Right atrium auricular region (tissue), 2 donors: ENCODE measurements around the gene PELI1. TPM values are rescaled to one million over a fixed set of nuclear protein-coding genes. Genes with fewer than 3 reads are reported as not detected.

Experiments
- DNase-seq: peaks from one replicate; pipeline ENCODE4 v3.0.0-alpha.2; 2019; ENCODE audit warnings: low spot score
- H3K27ac ChIP-seq, 2 donors: fragments of 200-600 bp; sonication (generic); 1 replicate in 1 of 2; 2 replicates in 1 of 2; pipeline ENCODE4 v1.5.1; 2016 to 2019
- H3K27me3 ChIP-seq, 2 donors: fragments of 200-600 bp; sonication (generic); one replicate each; pipeline versions ENCODE4 v1.5.1 to v1.6.0; 2017 to 2019
- H3K36me3 ChIP-seq: fragments of 200-600 bp; sonication (generic); one replicate; pipeline ENCODE4 v1.5.1; 2016
- H3K4me1 ChIP-seq, 2 donors: fragments of 200-600 bp; sonication (generic); one replicate each; pipeline versions ENCODE4 v1.5.1 to v1.6.0; 2017 to 2019
- H3K4me3 ChIP-seq, 2 donors: fragments of 200-600 bp; sonication (generic); 1 replicate in 1 of 2; 2 replicates in 1 of 2; pipeline ENCODE4 v1.5.1; 2017 to 2019; ENCODE audit warnings: mild to moderate bottlenecking in 1 of 2, moderate library complexity in 1 of 2
- H3K9me3 ChIP-seq, 2 donors: fragments of 200-600 bp; sonication (generic); one replicate each; pipeline ENCODE4 v1.5.1; 2019
- CTCF ChIP-seq, 2 donors: fragments of 200-600 bp; sonication (generic); IDR thresholded peaks; one replicate each; pipeline ENCODE4 v1.5.1; 2019; ENCODE audit warnings: antibody characterized with exemption in 2 of 2
- total RNA-seq, 2 donors: library from RNA; depleted of rRNA; stranded (reverse); fragments of >200 nt; gene quantifications; one replicate each; pipeline ENCODE4 v1.1.0, GENCODE V29; 2016

Gene PELI1
- total RNA-seq, 2 donors from 2014 or later, result 10.3 to 10.9 TPM

GRCh38 chr2:64067326-64067725 is 76.9 kb downstream of the PELI1 start:
- no peak for DNase-seq
- Histone ChIP-seq H3K9me3 (no peaks in the 10 kb centered on the region), H3K36me3 (no peaks in the 10 kb centered on the region), H3K4me1 (peaks cover 0 to 16% of the 10 kb centered on the region in 2 donors), H3K27ac (no peak overlapping the region), H3K27me3 (no peaks in the 10 kb centered on the region), H3K4me3 (no peak overlapping the region)
- no peak for TF ChIP-seq CTCF (IDR thresholded peaks at IDR 0.05)

GRCh38 chr2:64065516-64065915 is 78.7 kb downstream of the PELI1 start:
- no peak for DNase-seq
- Histone ChIP-seq H3K4me1 (peaks cover 0 to 16% of the 10 kb centered on the region in 2 donors), H3K27me3 (no peaks in the 10 kb centered on the region), H3K27ac (peak overlapping the region in 1 of 2 donors; percentile 53), H3K9me3 (no peaks in the 10 kb centered on the region), H3K4me3 (no peak overlapping the region), H3K36me3 (no peaks in the 10 kb centered on the region)
- no peak for TF ChIP-seq CTCF (IDR thresholded peaks at IDR 0.05)

GRCh38 chr2:64063924-64064331 is 80.3 kb downstream of the PELI1 start:
- Histone ChIP-seq H3K9me3 (no peaks in the 10 kb centered on the region), H3K27ac (peak overlapping the region; percentile 53 to 60), H3K4me3 (no peak overlapping the region), H3K27me3 (no peaks in the 10 kb centered on the region), H3K4me1 (peaks cover 0 to 16% of the 10 kb centered on the region in 2 donors), H3K36me3 (no peaks in the 10 kb centered on the region)
- TF ChIP-seq CTCF (IDR thresholded peaks at IDR 0.05), result no peak
- no peak for DNase-seq

GRCh38 chr2:64063454-64063853 is 80.8 kb downstream of the PELI1 start:
- H3K4me3 ChIP-seq, result no peak overlapping the region
- no peak for DNase-seq
- no peaks in the 10 kb centered on the region for H3K27me3 ChIP-seq
- H3K4me1 ChIP-seq, result peaks cover 0 to 16% of the 10 kb centered on the region in 2 donors
- H3K27ac ChIP-seq, result peak overlapping the region; percentile 53 to 60
- no peaks in the 10 kb centered on the region for H3K36me3 ChIP-seq
- H3K9me3 ChIP-seq, result no peaks in the 10 kb centered on the region
- no peak for TF ChIP-seq CTCF (IDR thresholded peaks at IDR 0.05)

- Histone ChIP-seq H3K9me3 (no peaks in the 10 kb centered on the region), H3K27me3 (no peaks in the 10 kb centered on the region), H3K36me3 (no peaks in the 10 kb centered on the region), H3K4me1 (peaks cover 0 to 16% of the 10 kb centered on the region in 2 donors), H3K27ac (no peak overlapping the region), H3K4me3 (no peak overlapping the region)
- no peak for DNase-seq
- TF ChIP-seq CTCF (IDR thresholded peaks at IDR 0.05), result no peak
These were observed 81.4 kb downstream of the PELI1 start for GRCh38 chr2:64062840-64063239.

- no peaks in the 10 kb centered on the region for H3K9me3 ChIP-seq
- no peaks in the 10 kb centered on the region for H3K36me3 ChIP-seq
- DNase-seq, result no peak
- no peak for TF ChIP-seq CTCF (IDR thresholded peaks at IDR 0.05)
- peaks cover 0 to 9% of the 10 kb centered on the region in 2 donors for H3K4me1 ChIP-seq
- H3K27me3 ChIP-seq, result no peaks in the 10 kb centered on the region
- H3K4me3 ChIP-seq, result no peak overlapping the region
- H3K27ac ChIP-seq, result no peak overlapping the region
These were observed 85.0 kb downstream of the PELI1 start for GRCh38 chr2:64059270-64059669.
